ENCODE data around the gene APOBEC3C. TPM values are rescaled to one million over a fixed set of nuclear protein-coding genes. Genes with fewer than 3 reads are reported as not detected.
"Not testable (repeated sequence)": the region's sequence is repeated elsewhere in the genome, so short reads cannot be mapped to it uniquely, and the experiment has no call there.

APOBEC3C gene
- total and polyA plus RNA-seq, 2 donors, result 8.1 to 28.9 TPM

DNA sequence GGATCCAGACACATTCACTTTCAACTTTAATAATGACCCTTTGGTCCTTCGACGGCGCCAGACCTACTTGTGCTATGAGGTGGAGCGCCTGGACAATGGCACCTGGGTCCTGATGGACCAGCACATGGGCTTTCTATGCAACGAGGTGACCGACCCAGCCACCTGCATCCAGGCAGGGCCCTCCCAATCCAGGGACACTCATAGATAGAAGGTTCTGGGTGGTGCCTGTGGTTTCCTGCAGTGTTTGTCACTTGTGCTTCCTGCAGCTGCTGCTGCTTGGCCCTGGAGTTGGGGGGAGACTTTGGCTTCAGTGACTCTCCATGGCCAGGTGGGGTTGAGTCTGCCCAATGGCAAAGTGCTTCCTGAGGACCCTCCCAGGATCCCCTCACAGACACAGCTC lies 24.6 kb upstream of the APOBEC3C start:
- H3K27ac ChIP-seq (ENCODE audit: low read depth), result no peak overlapping the region
- H3K4me1 ChIP-seq (ENCODE audit: insufficient read depth), result no peaks in the 10 kb centered on the region
- no peaks in the 10 kb centered on the region for H3K36me3 ChIP-seq (ENCODE audit: insufficient read depth)
- 95% methylated on average over 6 of the region's 6 CpGs for WGBS
- no peak for DNase-seq (ENCODE audit: extremely low spot score)
- H3K4me3 ChIP-seq (ENCODE audit: low read depth, low read length), result no peak overlapping the region

DNA sequence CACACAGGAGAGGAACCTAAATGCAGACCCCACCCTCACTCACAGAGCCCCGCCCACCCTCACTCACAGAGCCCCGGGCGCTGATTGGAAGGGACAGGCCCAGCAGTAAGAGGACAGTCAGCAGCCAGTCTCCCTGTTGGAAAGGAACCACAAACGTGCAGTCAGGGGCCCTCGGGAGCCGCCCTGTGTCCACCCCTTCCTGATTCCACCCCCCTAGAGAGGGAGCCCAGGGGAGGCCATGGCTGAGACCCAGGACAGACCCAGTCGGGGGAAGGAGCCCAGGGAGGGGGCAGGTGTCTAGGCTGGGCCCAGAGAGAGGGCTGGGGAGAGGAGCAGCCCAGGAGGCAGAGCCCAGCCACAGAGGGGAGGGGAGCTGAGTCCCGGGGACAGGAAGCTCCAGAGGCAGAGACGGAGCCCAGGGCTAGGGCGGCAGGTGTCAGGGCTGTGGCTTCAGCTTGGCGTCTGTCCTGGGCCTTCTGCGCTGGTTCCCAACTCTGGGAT lies 21.1 kb upstream of the APOBEC3C start:
- H3K36me3 ChIP-seq (ENCODE audit: insufficient read depth); H3K4me3 ChIP-seq (ENCODE audit: low read depth, low read length); H3K27ac ChIP-seq (ENCODE audit: low read depth); H3K4me1 ChIP-seq (ENCODE audit: insufficient read depth); DNase-seq (ENCODE audit: extremely low spot score): not testable (repeated sequence)
- WGBS, result 32% methylated on average over 12 of the region's 12 CpGs

GRCh38 chr22:38996105-38996504 lies 18.0 kb upstream of the APOBEC3C start:
- no peak overlapping the region for H3K27ac ChIP-seq (ENCODE audit: low read depth)
- no peak for DNase-seq (ENCODE audit: extremely low spot score)
- no peak overlapping the region for H3K4me3 ChIP-seq (ENCODE audit: low read depth, low read length)
- no peaks in the 10 kb centered on the region for H3K4me1 ChIP-seq (ENCODE audit: insufficient read depth)
- 69% methylated on average over 6 of the region's 6 CpGs for WGBS
- no peaks in the 10 kb centered on the region for H3K36me3 ChIP-seq (ENCODE audit: insufficient read depth)

- DNase-seq (ENCODE audit: extremely low spot score), result no peak
- H3K27ac ChIP-seq (ENCODE audit: low read depth), result no peak overlapping the region
- H3K4me3 ChIP-seq (ENCODE audit: low read depth, low read length), result no peak overlapping the region
- H3K36me3 ChIP-seq (ENCODE audit: insufficient read depth), result no peaks in the 10 kb centered on the region
- H3K4me1 ChIP-seq (ENCODE audit: insufficient read depth), result no peaks in the 10 kb centered on the region
- WGBS, result 79% methylated on average over 3 of the region's 3 CpGs
Measured at GRCh38 chr22:38997518-38997917, 16.5 kb upstream of the APOBEC3C start.

DNA sequence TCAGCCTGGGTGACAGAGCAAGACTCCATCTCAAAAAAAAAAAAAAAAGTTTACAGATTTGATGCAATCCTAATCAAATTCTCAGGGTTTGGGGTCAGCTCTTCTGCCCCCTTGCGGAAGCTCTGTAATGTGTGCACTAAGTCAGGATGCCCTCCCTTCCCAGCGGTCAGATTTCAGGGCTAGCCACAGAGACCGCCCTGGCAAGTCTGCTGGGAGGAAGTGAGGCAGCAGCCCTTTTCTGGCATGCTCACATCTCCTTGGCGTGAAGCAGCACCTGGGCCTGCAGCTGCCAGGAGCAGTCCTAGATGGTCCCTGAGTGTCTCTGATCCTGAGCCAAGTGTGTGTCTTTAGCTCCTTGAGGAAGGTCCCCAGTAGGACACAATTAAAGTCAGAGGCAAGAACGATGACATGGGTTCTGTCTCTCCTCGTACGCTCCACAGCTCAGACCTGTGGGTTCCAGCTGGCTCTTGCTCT lies 10.9 kb upstream of the APOBEC3C start:
- 11% methylated on average over 7 of the region's 7 CpGs for WGBS
- H3K4me3 ChIP-seq (ENCODE audit: low read depth, low read length), result no peak overlapping the region
- no peak overlapping the region for H3K27ac ChIP-seq (ENCODE audit: low read depth)
- no peak for DNase-seq (ENCODE audit: extremely low spot score)
- no peaks in the 10 kb centered on the region for H3K36me3 ChIP-seq (ENCODE audit: insufficient read depth)
- no peaks in the 10 kb centered on the region for H3K4me1 ChIP-seq (ENCODE audit: insufficient read depth)

DNA sequence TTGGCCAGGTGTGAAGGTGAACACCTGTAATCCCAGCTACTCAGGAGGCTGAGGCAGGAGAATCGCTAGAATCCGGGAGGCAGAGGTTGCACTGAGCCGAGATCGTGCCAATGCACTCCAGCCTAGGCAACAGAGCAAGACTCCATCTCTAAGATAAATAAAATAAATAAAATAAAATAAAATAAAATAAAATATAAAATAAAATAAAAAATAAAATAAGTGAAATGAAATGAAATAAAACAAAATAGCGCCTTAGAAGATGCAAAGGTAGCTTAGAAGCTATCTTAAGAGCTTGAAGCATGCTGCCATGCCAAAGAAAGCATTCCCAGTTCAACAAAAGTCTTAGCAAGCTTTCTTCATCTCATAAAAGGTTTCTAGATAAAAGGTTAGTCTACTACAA lies 6.9 kb upstream of the APOBEC3C start:
- no peaks in the 10 kb centered on the region for H3K4me1 ChIP-seq (ENCODE audit: insufficient read depth)
- no peak overlapping the region for H3K27ac ChIP-seq (ENCODE audit: low read depth)
- DNase-seq (ENCODE audit: extremely low spot score), result no peak
- H3K4me3 ChIP-seq (ENCODE audit: low read depth, low read length), result no peak overlapping the region
- 98% methylated on average over 5 of the region's 5 CpGs for WGBS
- no peaks in the 10 kb centered on the region for H3K36me3 ChIP-seq (ENCODE audit: insufficient read depth)

DNA sequence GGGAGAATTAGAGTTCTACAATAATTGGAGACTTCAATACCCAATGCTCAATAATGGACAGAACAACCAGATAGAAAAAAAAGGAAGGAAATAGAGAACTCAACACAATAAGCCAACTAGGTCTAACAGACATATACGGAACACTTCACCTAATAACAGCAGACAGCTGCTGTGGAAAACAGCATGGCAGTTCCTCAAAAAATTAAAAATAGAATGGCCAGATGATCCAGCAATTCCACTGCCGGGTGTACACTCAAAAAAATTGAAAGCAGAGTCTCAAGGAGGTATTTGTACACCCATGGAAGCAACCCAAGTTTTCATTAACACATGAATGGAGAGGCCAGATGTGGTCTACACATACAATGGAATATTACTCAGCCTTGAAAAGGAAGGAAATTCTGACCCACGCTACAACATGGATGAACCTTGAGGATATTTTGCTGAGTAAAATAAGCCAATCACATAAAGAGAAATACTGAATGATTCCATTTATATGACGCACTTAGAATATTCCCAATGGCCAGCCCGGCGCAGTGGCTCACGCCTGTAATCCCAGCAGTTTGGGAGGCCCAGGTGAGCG lies 5.7 kb upstream of the APOBEC3C start:
- H3K4me1 ChIP-seq (ENCODE audit: insufficient read depth); H3K36me3 ChIP-seq (ENCODE audit: insufficient read depth); DNase-seq (ENCODE audit: extremely low spot score); H3K27ac ChIP-seq (ENCODE audit: low read depth); H3K4me3 ChIP-seq (ENCODE audit: low read depth, low read length): not testable (repeated sequence)
- 83% methylated on average over 8 of the region's 8 CpGs for WGBS

DNA sequence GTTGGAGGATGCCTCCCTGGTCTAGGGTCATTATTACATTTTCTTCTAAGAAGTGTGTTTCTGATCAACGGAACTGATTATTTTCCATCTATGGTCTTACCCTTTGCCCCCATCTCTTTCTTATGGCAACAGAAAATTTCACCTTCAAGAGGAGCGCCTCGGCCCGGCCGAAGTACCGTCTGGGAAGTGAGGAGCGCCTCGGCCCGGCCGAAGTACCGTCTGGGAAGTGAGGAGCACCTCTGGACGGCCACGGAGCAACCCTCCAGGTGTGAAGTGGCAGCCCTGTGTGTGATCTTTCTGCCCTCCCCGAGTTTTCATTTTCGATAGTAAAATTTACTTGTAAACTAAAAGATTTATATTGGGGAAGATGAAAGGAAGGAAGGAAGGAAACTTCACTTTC lies 3.1 kb upstream of the APOBEC3C start:
- Histone ChIP-seq H3K27ac (ENCODE audit: low read depth) (no peak overlapping the region), H3K36me3 (ENCODE audit: insufficient read depth) (no peaks in the 10 kb centered on the region), H3K4me3 (ENCODE audit: low read depth, low read length) (no peak overlapping the region), H3K4me1 (ENCODE audit: insufficient read depth) (no peaks in the 10 kb centered on the region)
- DNase-seq (ENCODE audit: extremely low spot score), result no peak
- WGBS, result 78% methylated on average over 15 of the region's 15 CpGs

GRCh38 chr22:39012533-39013511 lies 1.2 kb upstream of the APOBEC3C start:
- Histone ChIP-seq H3K4me3 (ENCODE audit: low read depth, low read length) (no peak overlapping the region), H3K27ac (ENCODE audit: low read depth) (no peak overlapping the region), H3K36me3 (ENCODE audit: insufficient read depth) (no peaks in the 10 kb centered on the region), H3K4me1 (ENCODE audit: insufficient read depth) (no peaks in the 10 kb centered on the region)
- 78% methylated on average over 29 of the region's 29 CpGs for whole genome bisulfite sequencing
- DNase-seq (ENCODE audit: extremely low spot score), result no peak

DNA sequence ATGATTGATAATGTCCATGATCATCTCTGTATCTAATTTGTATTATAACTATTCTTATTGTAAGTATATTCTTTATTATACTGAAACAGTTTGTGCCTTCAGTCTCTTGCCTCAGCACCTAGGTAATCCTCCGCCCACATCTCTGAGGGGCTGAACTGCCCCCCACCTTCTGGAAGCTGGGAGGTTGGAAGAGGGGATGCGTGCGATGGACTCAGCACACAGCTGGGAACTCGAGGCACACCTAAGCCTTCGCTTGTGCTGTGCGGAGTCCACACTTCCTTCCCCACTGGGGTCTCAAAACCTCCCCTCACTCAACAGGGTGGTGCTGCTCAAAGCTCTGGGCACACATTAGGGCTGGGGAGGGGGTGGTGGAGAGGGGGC lies 506 bp upstream of the APOBEC3C start:
- H3K4me1 ChIP-seq (ENCODE audit: insufficient read depth); DNase-seq (ENCODE audit: extremely low spot score); H3K36me3 ChIP-seq (ENCODE audit: insufficient read depth): not testable (repeated sequence)
- Histone ChIP-seq H3K27ac (ENCODE audit: low read depth) (peak overlapping the region; percentile 66), H3K4me3 (ENCODE audit: low read depth, low read length) (peak overlapping the region; percentile 51)
- WGBS, result 56% methylated on average over 6 of the region's 6 CpGs

GRCh38 chr22:39014723-39015121 lies 665 bp downstream of the APOBEC3C start:
- 31% methylated on average over 6 of the region's 6 CpGs for WGBS
- not testable (repeated sequence) for H3K36me3 ChIP-seq (ENCODE audit: insufficient read depth); H3K4me1 ChIP-seq (ENCODE audit: insufficient read depth); DNase-seq (ENCODE audit: extremely low spot score)
- Histone ChIP-seq H3K4me3 (ENCODE audit: low read depth, low read length) (peak overlapping the region; percentile 51), H3K27ac (ENCODE audit: low read depth) (peak overlapping the region; percentile 75)

DNA sequence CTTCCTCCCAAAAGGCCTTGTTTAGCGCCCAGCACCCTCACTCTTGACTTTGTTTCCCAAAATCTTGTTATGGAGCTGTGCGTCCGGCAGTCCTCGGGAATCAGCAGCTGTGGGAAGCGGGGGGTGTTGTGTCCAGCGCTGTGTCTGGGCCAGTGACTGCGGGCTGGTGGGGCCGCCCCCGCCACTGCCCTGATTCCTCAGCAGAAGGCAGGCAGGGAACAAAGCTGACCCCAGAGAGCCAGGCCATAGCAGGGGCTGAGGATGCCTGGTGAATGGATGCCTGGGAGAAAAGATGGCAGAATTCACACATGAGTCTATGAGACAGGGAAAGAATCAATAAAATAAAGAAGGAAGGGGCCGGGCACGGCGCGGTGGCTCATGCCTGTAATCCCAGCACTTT lies 2.5 kb downstream of the APOBEC3C start:
- Histone ChIP-seq H3K4me1 (ENCODE audit: insufficient read depth) (no peaks in the 10 kb centered on the region), H3K36me3 (ENCODE audit: insufficient read depth) (no peaks in the 10 kb centered on the region), H3K4me3 (ENCODE audit: low read depth, low read length) (no peak overlapping the region), H3K27ac (ENCODE audit: low read depth) (no peak overlapping the region)
- DNase-seq (ENCODE audit: extremely low spot score), result no peak
- 96% methylated on average over 13 of the region's 13 CpGs for WGBS

DNA sequence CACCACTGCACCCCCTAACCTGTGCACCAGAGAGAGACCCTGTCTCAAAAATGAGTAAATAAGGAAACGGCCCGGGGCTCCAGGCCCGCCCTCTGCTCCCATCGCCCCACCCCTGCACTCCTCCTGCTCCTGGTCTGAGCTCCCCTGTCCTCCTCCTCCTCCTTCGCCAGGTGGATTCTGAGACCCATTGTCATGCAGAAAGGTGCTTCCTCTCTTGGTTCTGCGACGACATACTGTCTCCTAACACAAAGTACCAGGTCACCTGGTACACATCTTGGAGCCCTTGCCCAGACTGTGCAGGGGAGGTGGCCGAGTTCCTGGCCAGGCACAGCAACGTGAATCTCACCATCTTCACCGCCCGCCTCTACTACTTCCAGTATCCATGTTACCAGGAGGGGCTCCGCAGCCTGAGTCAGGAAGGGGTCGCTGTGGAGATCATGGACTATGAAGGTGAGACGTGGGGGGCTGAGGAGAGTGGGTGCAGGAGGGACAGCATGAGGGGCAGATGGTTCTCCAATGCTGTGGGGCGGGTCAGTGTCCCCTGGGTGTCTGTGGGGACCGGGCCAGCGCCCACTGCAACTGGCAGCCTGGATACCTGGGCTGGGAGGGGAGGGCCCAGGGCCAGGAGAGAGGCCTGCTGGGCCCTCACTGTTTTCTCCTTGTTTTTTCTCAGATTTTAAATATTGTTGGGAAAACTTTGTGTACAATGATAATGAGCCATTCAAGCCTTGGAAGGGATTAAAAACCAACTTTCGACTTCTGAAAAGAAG lies 3.7 kb downstream of the APOBEC3C start:
- 78% methylated on average over 18 of the region's 18 CpGs for WGBS
- Histone ChIP-seq H3K4me1 (ENCODE audit: insufficient read depth) (no peaks in the 10 kb centered on the region), H3K36me3 (ENCODE audit: insufficient read depth) (no peaks in the 10 kb centered on the region), H3K4me3 (ENCODE audit: low read depth, low read length) (no peak overlapping the region), H3K27ac (ENCODE audit: low read depth) (no peak overlapping the region)
- DNase-seq (ENCODE audit: extremely low spot score), result no peak
